Fibroblast of skin of right biceps (primary cell): ENCODE results near the gene STAM2.
A peak's percentile ranks its signal among the peaks of the same experiment; 100 is the strongest.
"Not testable (repeated sequence)": the region's sequence is repeated elsewhere in the genome, so short reads cannot be mapped to it uniquely, and the experiment has no call there.

ENCODE experiments used
- DNase-seq: peaks from one replicate; pipeline ENCODE4 v3.0.0-alpha.2; 2013

The STAM2 gene

GRCh38 chr2:152100961-152101360, 74.6 kb downstream of the STAM2 start:
- no peak for DNase-seq

GRCh38 chr2:152099367-152100050, 76.1 kb downstream of the STAM2 start:
- peak; percentile 9 for DNase-seq

GRCh38 chr2:152098496-152099366, 76.8 kb downstream of the STAM2 start, which contains the start of gene CACNB4:
Gene CACNB4, minus strand, starts transcription at chr2:152099044.
- DNase-seq, result no peak

- no peak for DNase-seq
These were observed 77.6 kb downstream of the STAM2 start for GRCh38 chr2:152097801-152098495.

GRCh38 chr2:152097290-152097800, 78.2 kb downstream of the STAM2 start:
- DNase-seq, result peak; percentile 16

GRCh38 chr2:152095146-152095545, 80.4 kb downstream of the STAM2 start:
- no peak for DNase-seq

GRCh38 chr2:152094014-152094413, 81.5 kb downstream of the STAM2 start:
- DNase-seq, result no peak

GRCh38 chr2:152093464-152093863, 82.1 kb downstream of the STAM2 start:
- no peak for DNase-seq

- no peak for DNase-seq
These were observed 83.5 kb downstream of the STAM2 start for GRCh38 chr2:152092095-152092494.

- DNase-seq, result not testable (repeated sequence)
These were observed 84.8 kb downstream of the STAM2 start for GRCh38 chr2:152090726-152091125.

- DNase-seq, result no peak
These were observed 86.3 kb downstream of the STAM2 start for GRCh38 chr2:152089238-152089637.

- DNase-seq, result no peak
These were observed 87.6 kb downstream of the STAM2 start for GRCh38 chr2:152088006-152088405.

- no peak for DNase-seq
These were observed 89.3 kb downstream of the STAM2 start for GRCh38 chr2:152086231-152086630.

GRCh38 chr2:152084076-152084475, 91.5 kb downstream of the STAM2 start:
- DNase-seq, result no peak

- no peak for DNase-seq
These were observed 92.2 kb downstream of the STAM2 start for GRCh38 chr2:152083202-152083875.

GRCh38 chr2:152078662-152079061, 96.9 kb downstream of the STAM2 start:
- no peak for DNase-seq

- no peak for DNase-seq
These were observed 97.5 kb downstream of the STAM2 start for GRCh38 chr2:152078023-152078422.

- no peak for DNase-seq
These were observed 100.0 kb downstream of the STAM2 start for GRCh38 chr2:152075461-152076050.

GRCh38 chr2:152072011-152072410, 103.6 kb downstream of the STAM2 start:
- no peak for DNase-seq

- DNase-seq, result no peak
These were observed 104.0 kb downstream of the STAM2 start for GRCh38 chr2:152071518-152071917.

- DNase-seq, result no peak
These were observed 104.5 kb downstream of the STAM2 start for GRCh38 chr2:152071092-152071491.

GRCh38 chr2:152068226-152068625, 107.3 kb downstream of the STAM2 start:
- DNase-seq, result no peak
